DLD1 (cell line): ENCODE results near the gene GRM7.

ENCODE experiments used
- in situ Hi-C: cut with HindIII; loops from 2 replicates; pipeline ENCODE4 v1.10.0; 2017; ENCODE audit warnings: low sequenced_read_pairs

The GRM7 gene

DNA sequence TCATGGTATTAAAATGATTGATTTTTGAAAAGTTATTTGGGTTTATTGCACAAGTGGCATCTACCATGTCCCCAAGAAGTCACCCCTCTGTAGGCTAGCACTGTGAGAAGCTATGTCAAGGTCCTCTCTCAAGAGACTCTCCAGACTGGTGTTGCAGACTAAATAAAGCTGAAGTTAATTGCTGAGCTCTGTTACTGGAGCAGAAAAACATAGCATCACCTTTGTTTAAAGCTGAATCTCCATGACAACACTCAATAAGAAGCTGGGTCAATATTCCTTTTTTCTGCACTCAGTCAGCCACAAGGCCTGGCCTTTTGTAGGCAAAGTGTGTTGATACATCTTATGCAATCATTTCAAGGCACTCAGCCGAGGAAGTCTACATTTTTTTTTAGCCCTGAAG lies 834.1 kb downstream of the GRM7 start:
- in situ Hi-C loops = no loop called here

DNA sequence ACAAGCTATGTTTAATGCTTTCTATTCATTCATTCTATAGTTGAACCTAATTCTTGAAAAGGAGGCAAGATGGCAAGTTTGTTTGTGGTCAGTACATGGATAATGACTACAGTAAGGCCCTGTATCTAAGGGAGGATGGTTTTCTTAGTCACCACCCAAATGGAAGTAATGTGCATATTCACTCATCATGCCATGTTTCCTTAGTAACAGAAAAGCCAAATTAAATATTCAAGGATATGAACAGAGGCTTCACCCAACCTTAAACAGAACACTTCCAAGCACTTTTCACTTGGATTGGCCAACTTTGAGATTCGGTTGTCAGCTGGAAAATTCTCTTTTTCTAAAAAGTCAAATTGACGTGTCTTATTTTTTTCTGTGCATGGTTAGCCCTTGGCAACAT lies 835.4 kb downstream of the GRM7 start:
- in situ Hi-C loops = no loop called here

DNA sequence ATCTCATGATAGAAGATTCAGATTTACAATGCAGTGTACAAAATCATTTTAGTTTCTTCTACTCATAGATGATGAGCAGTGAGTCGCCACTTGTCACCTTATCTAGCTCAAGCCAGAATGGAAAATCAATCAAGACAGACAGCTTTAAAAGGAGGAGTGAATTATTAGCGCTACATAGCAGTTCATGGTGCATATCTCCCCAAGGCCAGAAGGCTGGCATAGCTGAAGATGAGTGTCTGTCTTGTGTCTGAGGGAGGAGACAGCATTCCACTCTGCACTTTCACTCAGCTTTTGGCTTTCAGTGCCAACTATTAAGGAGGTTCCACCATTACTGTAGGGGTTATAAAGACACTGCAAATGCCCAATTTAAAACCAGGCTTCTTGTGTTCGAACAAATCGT lies 836.6 kb downstream of the GRM7 start:
- in situ Hi-C loops = no loop called here

DNA sequence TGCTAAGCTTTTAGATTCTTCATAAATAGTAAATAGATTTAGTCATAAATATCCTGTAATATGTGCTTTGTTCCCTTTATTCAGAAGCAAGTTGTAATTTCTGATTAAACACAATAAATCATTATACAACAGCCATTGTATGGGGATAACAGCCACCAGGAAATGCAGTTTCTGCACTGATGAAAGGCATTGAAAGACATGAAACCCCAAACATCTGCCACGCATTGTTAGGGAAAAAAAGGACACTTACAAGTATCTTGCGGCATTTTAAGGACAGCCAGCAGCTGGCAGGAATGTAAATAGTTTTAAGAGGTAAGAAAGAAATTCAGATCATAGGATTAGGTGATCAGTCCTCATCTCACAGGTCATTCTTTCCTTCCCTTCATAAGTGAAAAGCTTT lies 839.6 kb downstream of the GRM7 start:
- in situ Hi-C loops = no loop called here

DNA sequence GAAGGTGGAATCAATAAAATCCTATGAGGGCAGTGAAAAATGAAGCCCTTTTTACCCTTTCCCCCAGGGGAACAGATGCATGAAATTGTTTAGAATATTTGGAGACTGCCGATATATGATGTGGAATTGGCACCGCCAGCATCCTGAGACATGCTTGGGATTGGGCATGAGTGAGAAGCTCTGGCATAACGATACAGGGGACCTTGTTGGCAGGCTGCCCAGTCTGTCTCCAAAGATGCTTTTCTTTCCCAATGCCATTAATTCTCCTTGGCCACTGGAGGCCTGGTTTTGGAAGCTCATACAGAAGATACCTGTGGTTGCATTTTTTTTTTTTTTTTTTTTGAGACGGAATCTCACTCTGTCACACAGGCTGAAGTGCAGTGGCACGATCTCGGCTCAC lies 840.1 kb downstream of the GRM7 start:
- in situ Hi-C loops = no loop called here

DNA sequence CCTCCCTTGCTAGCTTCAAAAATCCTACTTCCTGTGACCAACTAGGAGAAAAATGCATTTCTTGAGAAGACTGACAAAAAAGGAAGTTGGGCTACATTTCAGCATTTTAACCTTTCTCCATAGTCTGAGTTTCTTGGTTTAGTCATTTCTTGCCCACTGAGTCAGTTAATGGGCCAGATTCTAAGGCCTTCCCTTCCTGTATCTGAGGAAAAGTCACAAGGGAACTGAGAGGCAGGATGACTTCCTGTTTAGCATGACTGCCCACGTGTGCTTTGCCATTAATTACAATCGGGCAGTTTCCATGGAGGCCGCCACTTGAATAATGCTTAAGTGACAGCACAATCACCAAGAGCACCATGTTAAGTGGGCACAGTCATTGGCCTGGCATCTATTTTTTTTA lies 846.3 kb downstream of the GRM7 start:
- in situ Hi-C loops = no loop called here

DNA sequence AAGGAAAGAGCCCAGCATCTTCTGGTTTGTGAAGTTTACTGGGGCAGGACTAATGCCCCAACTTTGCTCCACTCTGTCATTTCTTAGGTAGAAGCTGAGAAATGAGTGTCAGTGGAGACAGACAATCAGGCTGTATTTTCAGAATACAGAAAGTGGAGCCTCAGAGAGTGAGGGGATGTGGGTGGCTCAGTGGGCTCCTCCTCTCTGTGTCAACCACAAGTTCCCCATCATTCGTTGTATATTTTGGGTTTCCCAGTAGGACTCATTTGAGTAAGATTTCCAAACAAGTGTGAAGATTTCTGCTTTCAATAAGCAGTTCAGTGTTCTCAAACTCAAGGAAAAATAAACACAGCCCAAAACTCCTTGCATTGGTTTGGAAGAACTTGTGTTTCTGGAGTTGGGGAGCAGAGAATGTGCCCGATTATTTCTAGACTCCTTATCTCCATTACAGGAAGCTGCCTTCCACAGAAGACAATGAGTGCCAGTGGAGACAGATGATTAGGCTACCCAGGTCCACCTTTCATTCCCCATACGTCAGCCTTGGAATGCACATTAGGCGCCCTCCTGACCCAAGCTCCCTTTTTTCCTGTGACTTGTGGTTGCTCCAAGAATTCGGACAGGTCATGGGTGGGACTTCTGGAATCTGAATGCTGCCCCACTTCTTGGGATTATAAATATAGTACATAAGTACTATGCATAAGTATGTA lies 848.6 kb downstream of the GRM7 start:
- in situ Hi-C loops = no loop called here

DNA sequence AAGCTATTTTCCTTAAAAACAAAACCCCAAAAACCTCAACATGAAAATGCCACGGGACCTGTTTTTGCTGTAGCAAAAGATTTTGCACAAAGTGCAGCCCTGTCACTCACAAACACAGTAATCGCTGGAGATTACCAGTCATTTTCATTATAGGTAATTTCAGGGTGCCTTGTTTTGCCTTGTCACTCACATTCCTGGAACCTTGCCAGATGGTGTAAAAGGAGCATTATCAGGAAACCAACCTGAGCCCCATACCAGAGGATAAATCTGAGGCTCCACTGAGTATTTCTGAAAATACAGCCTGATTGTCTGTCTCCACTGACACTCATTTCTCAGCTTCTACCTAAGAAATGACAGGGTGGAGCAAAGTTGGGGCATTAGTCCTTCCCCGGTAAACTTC lies 849.4 kb downstream of the GRM7 start:
- in situ Hi-C loops = no loop called here

DNA sequence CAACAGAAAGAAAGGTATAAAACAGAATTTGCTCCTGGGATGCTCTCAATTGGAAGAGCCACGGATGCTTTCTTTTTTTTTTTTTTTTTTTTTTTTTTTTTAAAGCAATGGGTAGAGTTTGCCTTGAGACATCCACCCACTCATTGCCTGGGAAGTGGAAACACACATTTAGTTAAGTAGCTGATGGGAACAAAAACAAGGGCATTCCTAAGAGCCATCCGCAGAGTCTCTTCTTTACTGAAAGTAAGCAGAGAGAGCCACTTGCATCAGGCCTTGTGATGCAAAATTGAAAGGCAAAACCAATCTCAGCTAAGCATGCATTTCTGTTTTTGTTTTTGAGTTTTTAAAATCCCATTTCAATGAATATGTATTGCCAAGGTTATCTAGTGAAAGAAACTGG lies 852.8 kb downstream of the GRM7 start:
- in situ Hi-C loops = no loop called here

DNA sequence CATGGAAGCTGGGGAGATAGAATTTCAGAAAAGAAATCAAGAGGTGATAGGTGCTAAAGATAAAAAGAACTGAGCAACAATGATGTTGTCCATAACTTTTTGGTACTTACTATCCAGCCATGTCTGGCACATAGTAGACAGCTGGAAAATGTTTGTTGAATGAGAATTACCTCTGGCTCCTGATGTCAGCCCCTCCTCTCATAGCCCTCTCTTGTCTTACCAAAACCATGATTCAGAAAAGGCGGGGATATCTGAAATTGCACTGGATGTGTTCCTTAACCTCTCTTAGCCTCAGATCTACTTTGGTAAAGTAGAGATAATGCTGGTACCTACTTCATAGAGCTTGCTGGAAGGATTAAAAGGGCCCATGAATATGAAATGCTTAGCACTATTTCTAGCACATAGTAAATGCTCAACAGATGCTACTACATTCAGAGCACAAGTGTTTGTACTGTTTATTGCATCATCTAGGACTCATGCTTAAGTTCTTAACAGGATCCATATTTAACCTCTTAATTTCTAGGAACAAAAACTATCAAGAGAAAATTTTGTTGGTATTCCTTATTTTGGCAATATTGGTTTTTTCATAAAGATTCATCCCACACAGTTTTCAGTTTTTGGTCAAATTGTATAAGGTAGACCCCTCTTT lies 859.9 kb downstream of the GRM7 start:
- in situ Hi-C loops = no loop called here

DNA sequence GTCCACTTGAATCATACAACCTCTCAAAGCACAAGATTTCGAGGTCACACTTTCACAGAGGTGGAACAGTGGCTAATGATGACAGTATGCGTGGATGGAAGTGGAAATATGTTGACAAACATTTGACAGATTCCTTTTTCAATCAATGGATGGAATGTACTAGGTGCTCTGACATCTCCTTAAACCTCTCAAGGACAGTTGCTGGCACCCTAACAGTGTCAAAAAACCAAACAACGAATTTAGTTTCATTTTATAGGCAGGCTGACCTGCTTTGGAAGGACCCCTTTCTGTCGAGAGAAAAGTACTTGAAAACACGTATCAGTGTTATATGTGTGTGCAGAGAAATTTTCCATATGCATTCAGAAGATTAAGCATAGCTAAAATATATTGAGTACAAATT lies 861.0 kb downstream of the GRM7 start:
- in situ Hi-C loops = no loop called here

DNA sequence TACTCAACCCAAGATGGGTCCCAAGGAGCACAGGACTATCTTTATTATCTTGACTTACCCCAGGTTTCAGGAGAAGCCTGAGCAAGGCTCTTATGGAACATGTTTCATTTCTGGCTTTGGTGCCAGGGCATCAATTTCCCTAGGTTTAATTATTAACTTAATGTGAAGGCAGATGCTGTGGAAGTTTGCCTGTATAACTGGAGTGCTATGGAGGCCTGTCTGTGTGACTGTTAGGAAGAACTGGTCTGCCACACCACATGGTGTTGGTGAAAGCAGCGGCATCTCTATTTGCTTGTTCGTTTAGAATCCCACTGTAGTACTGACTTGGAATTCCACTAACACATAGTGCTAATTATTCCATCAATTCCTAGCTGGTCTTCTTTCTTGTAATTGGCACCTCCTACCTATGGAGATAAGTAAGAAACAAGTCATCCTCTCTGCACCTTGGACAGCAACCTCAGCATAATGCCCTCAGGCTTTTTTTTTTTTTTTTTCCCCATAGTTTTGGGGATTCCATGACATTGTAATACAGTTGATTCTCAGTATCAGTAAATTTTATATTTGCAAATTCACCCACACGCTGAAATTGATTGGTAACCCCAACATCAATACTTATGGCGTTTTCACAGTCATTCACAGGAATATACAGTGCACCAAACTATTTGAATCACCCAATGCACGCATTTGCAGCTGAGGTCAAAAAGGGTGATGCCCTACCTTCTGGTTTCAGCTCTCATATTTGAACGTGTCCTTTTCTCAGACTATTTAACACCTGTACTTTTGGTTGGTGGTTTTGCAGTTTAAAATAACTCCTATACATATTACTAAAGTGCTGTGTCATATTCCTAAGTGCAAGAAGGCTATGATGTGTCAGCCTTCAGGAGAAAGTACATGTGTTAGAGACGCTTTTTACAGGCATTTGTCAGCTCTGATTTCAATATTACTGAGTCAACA lies 867.9 kb downstream of the GRM7 start:
- in situ Hi-C loops = no loop called here

DNA sequence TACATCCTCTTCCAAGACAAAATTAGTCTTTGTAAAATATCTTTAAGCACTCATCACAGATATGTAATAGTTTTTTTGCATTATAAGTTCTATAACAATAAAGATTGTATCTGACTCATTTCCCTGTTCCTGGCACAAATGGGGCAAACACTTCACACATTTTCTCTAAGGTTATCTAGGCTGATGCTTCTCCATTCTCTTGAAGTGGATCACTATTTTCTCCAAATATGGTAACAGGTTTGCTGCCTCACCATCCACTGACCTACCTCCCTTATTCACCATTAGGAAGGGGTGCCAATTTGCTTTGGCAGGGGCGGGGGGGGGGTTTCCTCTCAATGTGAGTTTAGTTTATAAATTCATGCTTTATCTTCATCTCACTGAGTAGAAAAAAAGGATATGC lies 873.0 kb downstream of the GRM7 start:
- in situ Hi-C loops = no loop called here

DNA sequence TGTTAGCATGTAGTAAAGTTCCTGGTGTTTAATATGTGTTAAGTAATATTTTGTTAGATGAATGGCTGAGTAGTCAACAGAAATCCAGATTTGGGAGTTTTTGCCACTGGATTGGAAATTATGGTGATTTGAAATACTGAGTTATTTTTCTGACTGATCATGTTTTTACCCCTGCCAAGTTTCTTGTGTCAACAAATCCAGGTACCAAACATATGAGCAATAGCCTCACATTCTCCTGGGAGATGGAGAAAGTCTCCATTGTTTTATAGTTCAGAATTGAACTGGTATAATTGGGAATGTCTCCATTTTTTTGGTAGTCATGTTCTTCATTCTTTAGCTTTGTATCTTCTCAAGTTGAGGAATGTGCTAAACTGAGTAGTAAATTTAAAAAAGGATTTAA lies 873.5 kb downstream of the GRM7 start:
- in situ Hi-C loops = no loop called here

DNA sequence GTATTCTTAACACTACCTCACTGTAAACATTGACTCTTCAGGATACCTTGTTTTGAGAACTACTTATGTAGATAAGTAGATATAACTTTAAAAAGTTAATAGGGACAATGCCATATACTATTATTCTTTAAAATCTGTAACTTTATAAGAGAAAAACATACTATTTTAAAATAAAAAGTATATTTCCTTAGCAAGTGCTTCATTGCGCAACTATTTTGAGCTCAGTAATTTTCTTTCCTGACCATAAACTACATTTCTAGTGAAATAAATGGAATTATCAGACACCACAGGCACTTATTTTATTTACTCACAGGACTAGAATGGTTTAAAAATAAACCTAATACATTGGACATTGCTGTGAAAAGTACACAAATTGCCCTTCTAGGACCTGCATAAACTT lies 876.3 kb downstream of the GRM7 start:
- in situ Hi-C loops = no loop called here

DNA sequence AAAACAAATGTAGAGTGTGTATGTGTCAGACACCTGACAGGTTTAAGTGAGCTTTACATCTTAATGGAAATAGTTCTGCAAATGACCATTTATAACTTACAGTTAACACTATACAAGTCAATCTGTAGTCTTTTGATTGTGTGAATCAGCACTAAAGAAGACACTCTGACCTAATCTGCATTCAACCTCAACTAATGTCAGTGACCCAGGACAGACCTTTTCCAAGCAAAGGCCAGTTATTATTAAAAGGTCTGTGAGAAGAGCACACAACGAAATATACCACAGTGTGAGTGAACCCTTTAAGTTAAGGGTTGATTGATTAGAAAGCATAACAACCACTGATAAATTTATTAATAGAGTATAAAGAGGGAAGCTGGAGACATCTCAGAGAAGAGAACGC lies 878.8 kb downstream of the GRM7 start:
- in situ Hi-C loops = no loop called here

DNA sequence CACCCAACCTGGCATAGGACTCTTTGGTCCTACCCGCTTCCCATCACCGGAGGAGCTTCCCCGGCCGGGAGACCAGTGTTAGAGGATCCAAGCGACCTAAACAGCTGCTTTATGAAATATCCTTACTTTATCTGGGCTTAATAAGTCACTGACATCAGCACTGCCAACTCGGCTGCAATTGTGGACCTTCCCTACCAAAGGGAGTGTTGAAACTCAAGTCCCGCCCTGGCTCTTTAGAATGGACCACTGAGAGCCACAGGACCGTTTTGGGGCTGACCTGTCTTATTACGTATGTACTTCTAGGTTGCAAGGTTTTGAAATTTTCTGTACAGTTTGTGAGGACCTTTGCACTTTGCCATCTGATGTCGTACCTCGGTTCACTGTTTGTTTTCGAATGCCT lies 879.5 kb downstream of the GRM7 start:
- in situ Hi-C loops = no loop called here

DNA sequence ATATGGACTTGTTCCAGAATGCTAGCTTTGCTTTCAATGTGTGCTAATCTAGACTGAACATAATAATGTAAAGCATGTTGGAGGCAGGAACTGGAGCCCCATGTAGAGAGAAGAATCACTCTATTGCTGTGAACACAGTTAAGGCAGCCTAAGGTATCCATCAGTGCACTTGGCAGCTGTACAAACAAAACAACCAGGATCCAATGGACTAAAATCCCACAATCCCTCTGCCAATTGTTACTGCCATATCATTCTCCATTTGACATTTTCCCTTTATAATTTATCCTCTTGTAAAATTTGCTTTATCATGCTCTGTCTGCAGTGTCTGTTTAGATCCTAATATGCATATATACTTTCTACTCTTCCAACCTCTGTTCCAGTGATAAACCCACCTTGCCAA lies 883.9 kb downstream of the GRM7 start:
- in situ Hi-C loops = no loop called here

DNA sequence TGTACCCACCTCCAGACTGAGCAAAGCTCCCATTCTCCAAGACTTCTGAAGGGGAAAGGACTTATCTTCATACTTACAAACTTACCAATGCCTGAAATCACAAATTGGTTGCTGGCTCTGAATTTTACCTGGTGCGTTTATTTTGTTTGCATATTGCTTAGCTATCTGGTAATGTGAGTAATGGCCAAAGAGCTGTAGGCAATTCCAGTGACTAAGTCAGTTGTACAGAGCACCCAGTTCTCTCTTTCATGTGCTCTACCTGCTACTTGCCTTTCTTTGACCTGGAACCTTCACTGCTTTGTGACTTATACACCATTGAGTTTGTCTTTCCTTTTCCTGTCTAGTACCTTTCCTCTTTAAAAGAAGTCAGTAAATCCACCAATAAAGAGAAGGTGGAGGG lies 884.8 kb downstream of the GRM7 start:
- in situ Hi-C loops = no loop called here

DNA sequence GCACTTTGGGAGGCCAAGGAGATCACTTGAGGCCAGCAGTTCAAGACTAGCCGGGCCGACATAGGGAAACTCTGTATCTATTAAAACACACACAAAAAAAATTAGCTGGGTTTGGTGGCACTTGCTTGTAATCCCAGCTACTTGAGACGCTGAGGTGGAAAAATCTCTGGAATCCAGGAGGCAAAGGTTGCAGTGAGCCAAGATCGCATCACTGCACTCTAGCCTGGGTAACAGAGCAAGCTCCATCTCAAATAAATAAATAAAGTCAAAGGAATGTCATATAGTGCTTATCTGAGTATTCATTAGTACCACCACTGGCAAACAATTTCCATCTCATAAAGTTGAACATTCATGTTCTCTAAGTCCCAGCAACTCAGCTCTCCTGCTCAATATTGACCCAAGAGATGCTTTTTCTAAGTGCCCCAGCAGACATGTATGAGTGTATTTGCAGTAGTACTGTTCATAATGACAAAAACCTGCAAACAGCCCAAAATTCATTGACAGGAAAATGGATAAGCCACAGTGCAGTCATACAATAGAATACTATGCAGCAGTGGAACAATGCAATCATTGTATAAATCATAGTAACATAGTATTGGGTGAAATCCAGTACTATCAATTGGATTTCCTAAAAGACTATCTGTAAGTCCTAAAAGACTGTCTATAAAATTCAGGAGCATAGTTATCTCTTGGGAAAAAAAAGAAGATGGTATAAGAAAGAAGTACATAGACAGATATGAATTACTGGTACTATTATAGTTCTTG lies 889.2 kb downstream of the GRM7 start:
- in situ Hi-C loops = no loop called here

DNA sequence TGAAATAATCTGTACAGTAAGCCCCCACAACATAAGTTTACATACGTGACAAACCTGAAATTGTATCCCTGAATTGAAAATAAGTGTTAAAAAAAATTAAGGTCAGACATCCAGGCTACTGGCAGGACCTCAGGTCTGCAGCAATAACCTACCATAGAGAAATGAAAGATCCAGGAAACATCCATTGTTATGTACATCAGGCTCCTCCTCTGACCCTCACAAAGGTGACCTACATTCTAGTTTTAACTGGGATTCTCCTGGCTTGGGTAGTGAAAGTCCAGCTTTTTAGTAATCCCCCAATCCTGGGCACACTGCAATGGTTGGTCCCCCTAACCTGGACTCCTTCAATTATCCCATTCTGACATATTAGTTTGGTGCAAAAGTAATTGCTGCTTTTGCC lies 891.1 kb downstream of the GRM7 start:
- in situ Hi-C loops = no loop called here
